ENCODE data around the gene COL1A1. TPM values are rescaled to one million over a fixed set of nuclear protein-coding genes. Genes with fewer than 3 reads are reported as not detected.
A peak's percentile ranks its signal among the peaks of the same experiment; 100 is the strongest.

Gene COL1A1
- total and polyA plus RNA-seq, 2 of the 13 experiments (the other 11 are each of a cell fraction or from before 2014, with no cell fraction given): 0.05 TPM; not detected in 1

GRCh38 chr17:50148226-50149090 is 53.0 kb downstream of the COL1A1 start (continued):
- TF ChIP-seq ZNF790 (CRISPR knock-in tag; IDR thresholded peaks at IDR 0.05; ENCODE audit: borderline replicate concordance) (no peak), BHLHE40 (IDR thresholded peaks at IDR 0.05; ENCODE audit: low read length) (no peak), ZNF569 (CRISPR knock-in tag; IDR thresholded peaks at IDR 0.05; ENCODE audit: borderline replicate concordance) (no peak), ZSCAN9 (CRISPR knock-in tag; IDR thresholded peaks at IDR 0.05; ENCODE audit: borderline replicate concordance) (no peak), RBM39 (IDR thresholded peaks at IDR 0.05; ENCODE audit: low read depth, low read length, poor library complexity, severe bottlenecking) (no peak), YY1 (IDR thresholded peaks at IDR 0.05; ENCODE audit: insufficient read depth, insufficient replicate concordance, low read depth, low read length) (no peak), ZNF800 (CRISPR knock-in tag; IDR thresholded peaks at IDR 0.05) (no peak), HDAC1 (CRISPR knock-in tag; IDR thresholded peaks at IDR 0.05) (no peak), NCOR1 (IDR thresholded peaks at IDR 0.05; ENCODE audit: borderline replicate concordance, low read length) (no peak), ZNF576 (CRISPR knock-in tag; IDR thresholded peaks at IDR 0.05) (no peak), ZNF337 (CRISPR knock-in tag; IDR thresholded peaks at IDR 0.05; ENCODE audit: borderline replicate concordance, low read depth) (no peak), BRF2 (CRISPR knock-in tag; IDR thresholded peaks at IDR 0.05) (no peak), NR2F2 (IDR thresholded peaks at IDR 0.05; ENCODE audit: borderline replicate concordance, low read depth) (no peak), REXO4 (CRISPR knock-in tag; IDR thresholded peaks at IDR 0.05; ENCODE audit: borderline replicate concordance) (no peak), MYC (CRISPR knock-in tag; IDR thresholded peaks at IDR 0.05; ENCODE audit: borderline replicate concordance) (peak; percentile 35), SATB2 (CRISPR knock-in tag; IDR thresholded peaks at IDR 0.05) (no peak), ZNF263 (CRISPR knock-in tag; IDR thresholded peaks at IDR 0.05) (no peak), ZNF260 (CRISPR knock-in tag; IDR thresholded peaks at IDR 0.05; ENCODE audit: borderline replicate concordance, low read depth) (no peak), PATZ1 (CRISPR knock-in tag; IDR thresholded peaks at IDR 0.05) (peak; percentile 88), KLF16 (CRISPR knock-in tag; IDR thresholded peaks at IDR 0.05) (no peak), CCDC6 (CRISPR knock-in tag; IDR thresholded peaks at IDR 0.05) (no peak), NPAS2 (CRISPR knock-in tag; IDR thresholded peaks at IDR 0.05; ENCODE audit: borderline replicate concordance) (no peak), ZNF747 (CRISPR knock-in tag; IDR thresholded peaks at IDR 0.05; ENCODE audit: borderline replicate concordance) (0 out of 2 replicates have a peak, but pooled peaks have one; percentile 21), ZNF296 (CRISPR knock-in tag; conservative IDR thresholded peaks at IDR 0.05) (no peak; the same call in 1 of the 2 replicates), ZEB1 (IDR thresholded peaks at IDR 0.05; ENCODE audit: insufficient replicate concordance, low read depth) (peak; percentile 63)
